ENCODE results near the gene CCND2. TPM values are rescaled to one million over a fixed set of nuclear protein-coding genes. Genes with fewer than 3 reads are reported as not detected.

CCND2 gene
- total and polyA plus RNA-seq, 9 of the 15 experiments (the other 6 are each of a cell fraction or from before 2014, with no cell fraction given): 13.6 to 99.3 (median 39.6) TPM

- TF ChIP-seq RNF219 (CRISPR knock-in tag; IDR thresholded peaks at IDR 0.05): no peak
Observed at GRCh38 chr12:4302881-4303280, 29.3 kb downstream of the CCND2 start (continued).

- Histone ChIP-seq H4K20me1 (replicated peaks; ENCODE audit: control insufficient read depth, insufficient read depth, low read length) (0 out of 2 replicates have a peak, but pooled peaks cover 12% of the 10 kb centered on the region), H3K27me3 (ENCODE audit: control insufficient read depth in 2 of 2, insufficient read depth in 2 of 2, low read length in 2 of 2) (no peaks in the 10 kb centered on the region), H3K27ac (ENCODE audit: extremely low read depth, low read depth, low read length) (no peak overlapping the region), H3K9me3 (replicated peaks; ENCODE audit: control insufficient read depth, insufficient read depth, low read depth, low read length) (no peaks in the 10 kb centered on the region), H3K79me2 (ENCODE audit: control insufficient read depth, insufficient read depth, low read length) (no peaks in the 10 kb centered on the region), H3K4me1 (replicated peaks in 1 of 2; ENCODE audit: control insufficient read depth in 2 of 2, insufficient read depth in 2 of 2, low read length in 2 of 2) (no peaks in the 10 kb centered on the region), H3K4me2 (ENCODE audit: insufficient read depth, low read length) (no peak overlapping the region), H3K36me3 (ENCODE audit: control insufficient read depth, insufficient read depth, low read length) (peaks cover 68% of the 10 kb centered on the region; the same call in 2 of the 3 replicates), H3K9ac (ENCODE audit: insufficient read depth in 1 of 2, low read depth in 2 of 2, low read length in 2 of 2) (no peak overlapping the region), H2AFZ (ENCODE audit: low read depth, low read length) (no peak overlapping the region), H3K4me3 (no peak overlapping the region), H3K9me1 (ENCODE audit: control insufficient read depth, insufficient read depth, low read length) (no peaks in the 10 kb centered on the region)
- in situ Hi-C loops (cut with MboI): no loop called here
- no peak for DNase-seq (ENCODE audit: extremely low read depth in 1 of 4, low spot score in 3 of 4)
- ATAC-seq: no peak; the same call in 2 of the 3 replicates
- intact Hi-C loops (cut with micrococcal nuclease): no loop called here
- ChIA-PET POLR2A (interaction anchor here (1.1 to 1.3 kb wide), 2 partner anchors 11 to 17 kb away, joined by 3 to 5 read pairs; no protein-coding TSS in a partner anchor), CTCF (ENCODE audit: low intra/inter-chr PET ratio) (no interaction called here)
- BruUV-seq (replicated peaks): no TSS peak
- no peak for TF ChIP-seq ZBTB49 (CRISPR knock-in tag; IDR thresholded peaks at IDR 0.05; ENCODE audit: borderline replicate concordance)
- no peak for TF ChIP-seq SMC3 (conservative IDR thresholded peaks at IDR 0.05; ENCODE audit: insufficient read depth, low read depth, low read length)
- TF ChIP-seq WHSC1 (IDR thresholded peaks at IDR 0.05; ENCODE audit: low read length): no peak
- no peak for TF ChIP-seq MYBL2 (IDR thresholded peaks at IDR 0.05; ENCODE audit: low read depth)
- TF ChIP-seq MYBL2 (CRISPR knock-in tag; IDR thresholded peaks at IDR 0.05; ENCODE audit: borderline replicate concordance): no peak
- no peak for TF ChIP-seq IRF2 (CRISPR knock-in tag; IDR thresholded peaks at IDR 0.05)
- no peak for TF ChIP-seq ZBTB9 (CRISPR knock-in tag; IDR thresholded peaks at IDR 0.05)
- TF ChIP-seq ZNF79 (CRISPR knock-in tag; IDR thresholded peaks at IDR 0.05; ENCODE audit: low read depth): no peak
- TF ChIP-seq NCOR1 (IDR thresholded peaks at IDR 0.05): no peak
- no peak for TF ChIP-seq PRPF4 (IDR thresholded peaks at IDR 0.05; ENCODE audit: insufficient read depth, low read depth, low read length, poor library complexity, severe bottlenecking)
- FAIRE-seq: no peak
- WGBS (ENCODE audit: insufficient coverage, low coverage, missing lambda C conversion rate): 94% methylated on average over 3 of the region's 3 CpGs
Observed at GRCh38 chr12:4303750-4304149, 30.2 kb downstream of the CCND2 start.

Data from K562 (cell line).